NCI-H1417 treated with DMSO at 0.1 percent for 48 hours (cell line): ENCODE results near the gene AMIGO3.
"Not testable (repeated sequence)": the region's sequence is repeated elsewhere in the genome, so short reads cannot be mapped to it uniquely, and the experiment has no call there.

ENCODE experiments used
- DNase-seq: peaks from one replicate; lab custom pipeline; 2025; lab: John Stamatoyannopoulos, UW

AMIGO3 gene

GRCh38 chr3:49719214-49719884 lies at the start of gene AMIGO3:
AMIGO3 (minus strand) TSS chr3:49719684; CDS start chr3:49719465, 219 bp downstream.
- no peak for DNase-seq

DNA sequence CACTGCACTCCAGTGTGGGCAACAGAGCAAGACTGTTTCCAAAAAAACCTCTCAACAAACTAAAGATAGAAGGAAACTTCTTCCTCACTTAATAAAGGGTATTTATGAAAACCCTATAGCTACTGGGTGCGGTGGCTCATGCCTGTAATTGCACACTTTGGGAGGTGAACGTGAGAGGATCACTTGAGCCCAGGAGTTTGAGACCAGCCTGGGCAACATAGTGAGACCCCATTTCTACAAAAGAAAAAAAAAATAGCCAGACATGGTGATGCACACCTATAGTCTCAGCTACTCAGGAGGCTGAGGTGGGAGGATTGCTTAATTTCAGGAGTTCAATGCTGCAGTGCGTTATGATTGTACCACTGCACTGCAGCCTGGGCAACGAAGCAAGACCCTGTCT lies 44.5 kb upstream of the AMIGO3 start:
- DNase-seq, result no peak

DNA sequence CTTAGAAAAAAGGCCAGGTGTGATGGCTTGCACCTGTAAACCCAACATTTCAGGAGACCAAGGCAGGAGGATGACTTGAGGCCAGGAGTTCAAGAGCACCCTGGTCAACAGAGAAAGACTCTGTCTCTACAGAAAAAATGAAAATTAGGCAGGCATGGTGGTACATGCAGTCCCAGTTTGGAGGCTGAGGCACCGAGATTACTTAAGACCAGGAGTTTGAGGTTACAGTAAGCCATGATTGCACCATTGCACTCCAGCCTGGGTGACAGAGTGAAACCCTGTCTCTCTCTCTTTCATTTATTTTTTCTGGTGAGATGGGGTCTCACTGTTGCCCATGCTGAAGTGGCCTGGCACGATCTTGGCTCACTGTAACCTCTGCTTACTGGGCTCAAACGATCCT lies 42.2 kb upstream of the AMIGO3 start:
- DNase-seq, result no peak

DNA sequence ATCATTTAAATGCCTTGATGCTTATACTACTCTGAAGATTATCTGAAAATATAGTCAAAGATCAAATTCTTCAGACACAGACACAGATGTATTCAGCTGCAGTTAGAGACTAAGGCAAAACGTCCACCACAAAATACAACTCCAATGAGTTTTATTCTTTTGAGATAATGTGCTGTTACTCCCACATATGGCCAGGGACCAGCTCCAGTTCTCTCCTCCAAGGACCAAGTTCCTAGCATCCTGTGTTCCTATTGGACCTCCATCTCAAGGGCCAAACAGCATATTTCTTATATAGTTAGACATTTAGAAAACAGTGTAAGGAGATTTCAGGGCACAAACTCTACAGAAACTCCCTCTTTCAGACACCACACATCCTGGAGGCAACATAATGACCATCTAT lies 39.7 kb upstream of the AMIGO3 start:
- no peak for DNase-seq

DNA sequence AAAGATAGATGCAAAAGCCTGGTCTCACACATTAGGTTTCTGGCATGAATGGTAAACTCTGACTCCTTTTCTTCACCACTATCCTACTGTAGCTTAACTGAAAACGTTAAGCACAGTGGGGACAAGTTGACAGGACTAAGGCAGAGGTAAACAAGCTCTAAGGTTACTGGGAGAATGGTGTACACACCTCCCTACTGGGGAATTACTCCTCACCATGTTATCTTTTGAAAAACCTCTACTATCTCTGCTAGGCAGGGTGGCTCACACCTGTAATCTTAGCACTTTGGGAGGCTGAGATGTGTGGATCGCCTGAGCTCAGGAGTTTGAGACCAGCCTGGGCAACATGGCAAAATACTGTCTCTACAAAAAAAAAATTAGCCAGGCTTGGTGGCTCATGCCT lies 37.7 kb upstream of the AMIGO3 start:
- no peak for DNase-seq

- no peak for DNase-seq
These were observed 36.6 kb upstream of the AMIGO3 start for GRCh38 chr3:49756036-49756435.

GRCh38 chr3:49754536-49754935 lies 35.1 kb upstream of the AMIGO3 start:
- no peak for DNase-seq

- no peak for DNase-seq
These were observed 32.0 kb upstream of the AMIGO3 start for GRCh38 chr3:49751501-49751900.

- no peak for DNase-seq
These were observed 30.6 kb upstream of the AMIGO3 start for GRCh38 chr3:49750056-49750455.

DNA sequence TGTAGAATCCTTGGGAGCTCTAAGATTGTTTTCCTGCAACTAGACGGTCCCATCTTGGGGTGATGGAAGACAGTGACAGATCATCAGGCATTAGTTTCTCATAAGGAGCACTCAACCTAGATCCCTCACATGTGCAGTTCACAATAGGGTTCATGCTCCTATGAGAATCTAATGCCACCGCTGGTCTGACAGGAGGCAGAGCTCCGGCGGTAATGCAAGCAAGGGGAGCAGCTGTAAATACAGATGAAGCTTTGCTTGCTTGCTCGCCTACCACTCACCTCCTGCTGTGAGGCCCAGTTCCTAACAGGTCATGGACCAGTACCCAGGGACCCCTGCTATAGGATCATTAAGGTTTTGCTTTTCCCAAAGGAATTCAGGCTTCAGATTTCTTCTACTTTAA lies 29.4 kb upstream of the AMIGO3 start:
- DNase-seq, result not testable (repeated sequence)

DNA sequence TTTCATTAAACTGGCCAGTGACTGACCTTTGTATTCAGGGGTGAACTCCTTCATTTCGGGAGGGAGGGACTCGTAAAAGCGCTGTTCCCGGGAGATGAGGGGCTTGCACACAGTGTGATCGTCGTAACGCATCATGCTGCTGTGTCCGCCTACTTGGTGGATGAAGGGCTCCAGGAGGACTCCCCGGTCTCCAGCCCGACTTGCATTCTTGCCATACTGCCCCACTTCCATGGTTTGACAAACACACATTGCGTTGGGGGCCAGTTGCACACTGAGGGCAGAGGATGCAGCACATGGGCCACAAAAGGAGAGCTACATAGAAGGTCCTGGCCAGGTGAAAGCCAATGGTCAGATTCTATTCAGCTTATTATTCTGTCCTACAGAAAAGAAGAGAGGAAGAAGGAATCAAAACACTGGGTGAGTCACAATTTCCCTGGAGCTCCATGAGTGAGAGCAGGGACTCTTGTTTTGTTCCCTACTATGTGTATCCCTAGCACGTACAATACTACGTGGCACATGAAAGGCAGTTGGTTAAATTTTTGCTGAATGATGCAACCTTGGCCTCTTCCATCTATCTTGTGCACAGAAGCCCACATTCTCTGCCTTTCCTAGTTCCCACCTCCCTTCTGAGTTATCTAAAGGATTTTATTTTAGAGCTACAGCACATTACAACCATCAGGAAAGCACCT lies 28.5 kb upstream of the AMIGO3 start:
- DNase-seq, result no peak

GRCh38 chr3:49745986-49746385 lies 26.5 kb upstream of the AMIGO3 start:
- no peak for DNase-seq

- DNase-seq, result no peak
These were observed 20.9 kb upstream of the AMIGO3 start for GRCh38 chr3:49740427-49740826.

- no peak for DNase-seq
These were observed 18.7 kb upstream of the AMIGO3 start for GRCh38 chr3:49738067-49738713.

GRCh38 chr3:49734752-49735151 lies 15.3 kb upstream of the AMIGO3 start:
- DNase-seq, result no peak

DNA sequence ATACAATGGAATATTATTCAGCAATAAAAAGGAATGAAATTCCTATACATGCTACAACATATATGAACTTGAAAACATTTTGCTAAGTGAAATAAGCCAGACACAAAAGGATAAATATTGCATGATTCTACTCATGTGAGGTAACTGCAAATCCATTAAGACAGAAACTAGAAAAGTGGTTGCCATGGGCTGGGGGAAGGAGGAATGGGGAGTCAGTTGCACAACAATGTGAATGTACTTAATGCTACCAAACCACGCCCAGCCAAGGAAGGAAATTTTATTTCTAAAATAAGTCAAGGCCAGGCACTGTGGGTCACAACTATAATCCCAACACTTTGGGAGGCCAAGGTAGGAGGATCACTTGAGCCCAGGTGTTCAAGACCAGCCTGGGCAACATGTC lies 14.1 kb upstream of the AMIGO3 start:
- DNase-seq, result no peak

DNA sequence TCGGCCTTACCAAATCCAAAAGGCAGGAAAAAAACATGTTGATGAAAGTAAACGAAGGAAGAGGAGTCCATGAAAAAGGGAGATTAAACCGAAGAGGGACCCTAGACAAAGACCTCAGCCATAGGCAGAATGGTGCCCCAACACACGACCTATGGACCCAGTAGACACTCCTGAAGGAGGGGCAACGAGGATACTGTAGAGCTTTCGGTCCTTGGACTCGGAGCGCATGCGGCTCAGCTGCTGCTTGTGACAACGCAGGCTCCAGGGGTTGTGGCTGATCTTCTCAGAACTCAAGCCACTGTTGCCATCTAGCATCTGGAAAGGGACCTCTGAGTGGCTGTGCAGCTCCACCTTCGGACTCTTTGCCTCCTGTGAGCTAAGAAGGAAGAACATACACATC lies 13.1 kb upstream of the AMIGO3 start:
- DNase-seq, result no peak

DNA sequence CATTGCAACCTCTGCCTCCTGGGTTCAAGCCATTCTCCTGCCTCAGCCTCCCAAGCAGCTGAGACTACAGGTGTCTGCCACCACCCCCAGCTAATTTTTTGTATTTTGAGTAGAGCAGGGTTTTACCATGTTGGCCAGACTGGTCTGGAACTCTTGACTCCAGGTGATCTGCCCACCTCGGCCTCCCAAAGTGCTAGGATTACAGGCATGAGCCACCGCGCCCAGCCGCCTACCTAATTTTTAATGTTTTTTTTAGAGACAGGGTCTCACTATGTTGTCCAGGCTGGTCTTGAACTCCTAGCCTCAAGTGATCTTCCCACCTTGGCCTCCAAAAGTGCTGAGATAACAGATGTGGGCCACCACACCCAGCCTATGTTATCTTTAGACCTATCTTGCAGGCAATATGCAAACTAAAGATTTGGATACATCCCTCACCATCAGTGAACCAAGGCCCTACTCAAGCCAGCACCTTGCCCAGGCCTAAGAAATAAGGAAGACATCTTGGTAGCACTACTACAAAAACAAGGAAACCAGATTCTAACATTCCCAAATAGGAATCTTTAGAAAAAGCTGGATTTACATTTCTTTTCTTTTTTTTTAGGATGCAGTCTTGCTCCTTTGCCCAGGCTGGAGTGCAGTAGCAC lies 10.6 kb upstream of the AMIGO3 start:
- DNase-seq, result no peak

DNA sequence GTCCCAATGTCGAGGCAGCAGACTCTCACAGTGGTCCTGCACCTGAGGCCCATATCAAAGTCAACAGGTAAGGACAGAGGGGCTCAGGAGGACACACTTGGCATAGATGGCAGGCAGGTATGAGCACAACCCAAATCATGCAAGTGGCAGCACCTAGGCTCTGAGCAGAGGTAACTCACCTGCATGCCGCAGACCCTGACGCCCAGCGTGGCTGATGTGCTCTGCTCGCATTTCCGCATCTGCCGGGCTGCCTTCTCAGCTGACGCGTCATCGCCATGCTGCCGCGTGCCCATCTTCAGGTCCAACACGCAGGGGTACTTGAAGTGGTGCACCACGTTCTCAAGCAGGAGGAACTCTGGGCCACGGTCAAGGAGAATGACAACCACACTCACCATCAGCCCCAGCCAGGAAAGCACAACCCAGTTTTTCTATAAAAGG lies 8.5 kb upstream of the AMIGO3 start:
- no peak for DNase-seq

- no peak for DNase-seq
These were observed 7.9 kb upstream of the AMIGO3 start for GRCh38 chr3:49727154-49727923.

DNA sequence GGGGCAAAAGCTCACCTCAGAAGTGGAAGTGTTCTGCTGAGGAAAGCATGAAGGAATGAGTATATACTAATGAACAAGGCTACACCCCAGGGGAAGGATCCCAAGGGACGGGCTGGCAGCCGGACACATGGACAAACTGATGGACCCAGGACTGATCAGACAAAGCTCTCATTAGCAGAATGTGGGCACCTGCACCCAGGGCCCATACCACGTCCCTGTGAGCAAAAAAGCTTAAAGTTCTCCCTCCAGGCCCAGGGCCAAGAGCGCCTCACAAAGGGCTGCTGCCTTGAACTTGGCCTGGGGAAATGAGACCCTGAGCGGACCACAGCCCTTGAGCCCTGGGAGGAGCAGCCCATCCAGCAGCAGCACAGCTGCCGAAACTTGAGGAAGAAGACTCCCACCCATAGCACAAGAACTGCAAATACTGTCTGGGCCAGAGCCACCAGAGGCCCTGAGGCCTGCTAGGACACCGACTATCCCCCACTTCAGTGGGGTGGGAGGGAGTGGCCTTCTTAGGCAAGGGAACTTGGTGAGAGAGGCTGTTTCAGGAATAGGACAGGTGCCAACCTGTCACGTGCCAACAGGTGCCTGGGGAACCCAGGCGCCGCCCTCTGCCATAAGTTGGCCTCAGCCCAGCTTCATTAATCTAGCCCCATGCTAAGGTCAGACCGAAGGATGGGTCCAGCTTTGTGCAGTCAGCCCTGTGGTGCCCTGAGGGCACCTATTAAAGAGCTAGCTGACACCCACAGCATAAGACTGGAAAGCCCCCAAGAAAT lies 6.6 kb upstream of the AMIGO3 start:
- no peak for DNase-seq
